ENCODE measurements around the gene THBS2.

Gene THBS2

DNA sequence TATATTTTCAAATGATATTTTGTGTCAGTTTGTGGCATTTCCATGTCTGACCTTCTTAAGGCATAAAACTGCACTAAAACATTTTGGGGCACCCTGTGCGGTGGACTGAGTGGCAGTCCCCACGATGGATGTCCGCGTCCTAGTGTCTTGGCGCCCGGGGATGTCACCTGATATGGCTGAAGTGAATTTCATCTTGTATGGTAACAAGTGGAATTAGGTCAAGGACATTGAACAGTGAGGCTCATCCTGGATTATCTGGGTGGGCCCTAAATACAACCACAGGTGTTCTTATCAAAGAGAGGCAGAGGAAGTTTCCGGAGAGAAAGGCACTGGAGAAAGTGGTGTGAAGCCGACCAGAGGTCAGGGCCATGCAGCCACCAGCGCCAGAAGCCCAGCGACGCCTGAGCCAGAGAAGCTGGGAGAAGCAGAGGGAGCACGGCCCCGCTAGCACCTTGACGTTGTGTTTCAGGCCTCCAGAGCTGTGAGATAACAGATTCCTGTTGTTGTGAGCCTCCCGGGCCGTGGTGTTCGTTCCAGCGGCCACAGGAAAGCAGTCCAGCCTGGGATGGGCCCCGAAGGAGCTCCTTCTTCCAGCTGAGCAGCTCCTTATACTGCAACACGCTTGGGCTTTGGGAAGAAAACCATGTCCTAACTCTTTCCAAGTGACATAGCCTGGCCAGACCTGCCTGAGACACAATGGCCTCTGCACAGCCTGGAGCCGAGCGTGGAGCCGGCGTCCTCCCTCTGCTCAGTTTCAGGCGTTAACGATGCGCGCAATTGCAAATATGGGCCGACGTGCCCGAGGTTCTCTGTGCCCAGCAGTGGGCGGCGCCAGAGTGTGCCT lies 22.5 kb downstream of the THBS2 start:
- Histone ChIP-seq H3K9me3 (ENCODE audit: insufficient read depth, low read depth, low read length) (peaks cover 12% of the 10 kb centered on the region; the same call in 1 of the 2 replicates), H3F3A (ENCODE audit: low read depth) (no peaks in the 10 kb centered on the region), H3K4me3 (ENCODE audit: low read length, poor library complexity, severe bottlenecking) (no peak overlapping the region), H3K27me3 (ENCODE audit: insufficient read depth, low read length, poor library complexity, severe bottlenecking) (no peaks in the 10 kb centered on the region), H3K79me2 (ENCODE audit: insufficient read depth, low read length) (no peaks in the 10 kb centered on the region), H3K9ac (ENCODE audit: low read depth, low read length, poor library complexity, severe bottlenecking) (no peak overlapping the region), H3K4me2 (ENCODE audit: low read depth, low read length, poor library complexity, severe bottlenecking) (no peak overlapping the region), H3K9me2 (replicated peaks; ENCODE audit: low read depth, low read length) (no peaks in the 10 kb centered on the region), H3K4me1 (ENCODE audit: insufficient read depth, low read length, poor library complexity, severe bottlenecking) (no peaks in the 10 kb centered on the region), H2AFZ (ENCODE audit: low read length) (no peak overlapping the region), H3K36me3 (ENCODE audit: insufficient read depth, low read length) (no peaks in the 10 kb centered on the region), H4K20me1 (ENCODE audit: insufficient read depth, low read length, poor library complexity, severe bottlenecking) (no peaks in the 10 kb centered on the region)
- TF ChIP-seq EZH2phosphoT487 (IDR thresholded peaks at IDR 0.05; ENCODE audit: borderline replicate concordance): no peak
- TF ChIP-seq, protein P1, sequence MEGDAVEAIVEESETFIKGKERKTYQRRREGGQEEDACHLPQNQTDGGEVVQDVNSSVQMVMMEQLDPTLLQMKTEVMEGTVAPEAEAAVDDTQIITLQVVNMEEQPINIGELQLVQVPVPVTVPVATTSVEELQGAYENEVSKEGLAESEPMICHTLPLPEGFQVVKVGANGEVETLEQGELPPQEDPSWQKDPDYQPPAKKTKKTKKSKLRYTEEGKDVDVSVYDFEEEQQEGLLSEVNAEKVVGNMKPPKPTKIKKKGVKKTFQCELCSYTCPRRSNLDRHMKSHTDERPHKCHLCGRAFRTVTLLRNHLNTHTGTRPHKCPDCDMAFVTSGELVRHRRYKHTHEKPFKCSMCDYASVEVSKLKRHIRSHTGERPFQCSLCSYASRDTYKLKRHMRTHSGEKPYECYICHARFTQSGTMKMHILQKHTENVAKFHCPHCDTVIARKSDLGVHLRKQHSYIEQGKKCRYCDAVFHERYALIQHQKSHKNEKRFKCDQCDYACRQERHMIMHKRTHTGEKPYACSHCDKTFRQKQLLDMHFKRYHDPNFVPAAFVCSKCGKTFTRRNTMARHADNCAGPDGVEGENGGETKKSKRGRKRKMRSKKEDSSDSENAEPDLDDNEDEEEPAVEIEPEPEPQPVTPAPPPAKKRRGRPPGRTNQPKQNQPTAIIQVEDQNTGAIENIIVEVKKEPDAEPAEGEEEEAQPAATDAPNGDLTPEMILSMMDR (conservative IDR thresholded peaks at IDR 0.05; ENCODE audit: low read length): no peak

GRCh38 chr6:169230322-169230665 lies 23.4 kb downstream of the THBS2 start:
- H3F3A ChIP-seq (ENCODE audit: low read depth): no peaks in the 10 kb centered on the region
- no peaks in the 10 kb centered on the region for H3K36me3 ChIP-seq (ENCODE audit: insufficient read depth, low read length)
- TF ChIP-seq, protein P1 (conservative IDR thresholded peaks at IDR 0.05; ENCODE audit: low read length): no peak
- no peak for TF ChIP-seq EZH2phosphoT487 (IDR thresholded peaks at IDR 0.05; ENCODE audit: borderline replicate concordance)
- peaks cover 12% of the 10 kb centered on the region; the same call in 1 of the 2 replicates for H3K9me3 ChIP-seq (ENCODE audit: insufficient read depth, low read depth, low read length)
- no peak overlapping the region for H3K9ac ChIP-seq (ENCODE audit: low read depth, low read length, poor library complexity, severe bottlenecking)
- no peaks in the 10 kb centered on the region for H3K9me2 ChIP-seq (replicated peaks; ENCODE audit: low read depth, low read length)
- no peaks in the 10 kb centered on the region for H3K27me3 ChIP-seq (ENCODE audit: insufficient read depth, low read length, poor library complexity, severe bottlenecking)
- H3K4me1 ChIP-seq (ENCODE audit: insufficient read depth, low read length, poor library complexity, severe bottlenecking): no peaks in the 10 kb centered on the region
- H3K4me2 ChIP-seq (ENCODE audit: low read depth, low read length, poor library complexity, severe bottlenecking): no peak overlapping the region
- no peaks in the 10 kb centered on the region for H4K20me1 ChIP-seq (ENCODE audit: insufficient read depth, low read length, poor library complexity, severe bottlenecking)
- H3K79me2 ChIP-seq (ENCODE audit: insufficient read depth, low read length): no peaks in the 10 kb centered on the region
- no peak overlapping the region for H3K4me3 ChIP-seq (ENCODE audit: low read length, poor library complexity, severe bottlenecking)
- H2AFZ ChIP-seq (ENCODE audit: low read length): no peak overlapping the region

DNA sequence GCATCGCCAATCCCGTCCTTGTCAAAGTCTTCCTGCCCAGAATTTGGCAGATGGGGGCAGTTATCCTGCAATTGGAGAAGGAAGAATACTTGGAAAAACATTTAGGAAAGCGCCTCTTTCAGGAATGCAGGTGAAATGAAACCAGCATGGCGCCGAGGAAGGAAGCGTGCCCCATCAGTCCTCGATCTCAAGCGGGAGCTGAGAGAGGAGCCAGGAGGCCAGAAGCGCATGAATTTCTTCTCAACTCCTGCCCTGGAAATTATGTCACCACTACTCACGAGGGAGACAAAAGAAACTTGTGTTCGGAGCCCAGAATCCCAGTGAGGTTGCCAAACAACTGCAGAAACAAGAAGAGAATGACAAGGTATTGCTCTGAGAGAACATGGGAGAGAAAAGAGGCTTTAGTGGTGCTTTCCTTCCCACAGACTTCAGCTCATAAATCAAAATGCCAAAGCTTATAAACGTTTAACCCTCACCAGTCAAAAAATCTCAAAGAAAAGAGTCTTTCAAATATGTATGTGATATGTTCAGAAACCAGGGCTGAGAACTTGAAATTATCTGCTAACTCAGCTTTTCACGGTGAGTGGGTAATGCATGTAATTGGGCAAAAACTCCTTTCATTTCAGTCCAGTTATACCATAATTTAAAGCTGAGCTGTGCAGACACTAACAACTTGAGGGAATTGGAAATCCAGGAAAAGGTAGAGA lies 23.9 kb downstream of the THBS2 start:
- Histone ChIP-seq H4K20me1 (ENCODE audit: insufficient read depth, low read length, poor library complexity, severe bottlenecking) (no peaks in the 10 kb centered on the region), H3K4me2 (ENCODE audit: low read depth, low read length, poor library complexity, severe bottlenecking) (no peak overlapping the region), H3K9me3 (ENCODE audit: insufficient read depth, low read depth, low read length) (peaks cover 12% of the 10 kb centered on the region; the same call in 1 of the 2 replicates), H3K27me3 (ENCODE audit: insufficient read depth, low read length, poor library complexity, severe bottlenecking) (no peaks in the 10 kb centered on the region), H3K9me2 (replicated peaks; ENCODE audit: low read depth, low read length) (no peaks in the 10 kb centered on the region), H3K36me3 (ENCODE audit: insufficient read depth, low read length) (no peaks in the 10 kb centered on the region), H3K4me1 (ENCODE audit: insufficient read depth, low read length, poor library complexity, severe bottlenecking) (no peaks in the 10 kb centered on the region), H3K79me2 (ENCODE audit: insufficient read depth, low read length) (no peaks in the 10 kb centered on the region), H3K4me3 (ENCODE audit: low read length, poor library complexity, severe bottlenecking) (no peak overlapping the region), H2AFZ (ENCODE audit: low read length) (no peak overlapping the region), H3F3A (ENCODE audit: low read depth) (no peaks in the 10 kb centered on the region), H3K9ac (ENCODE audit: low read depth, low read length, poor library complexity, severe bottlenecking) (no peak overlapping the region)
- TF ChIP-seq, protein P1 (conservative IDR thresholded peaks at IDR 0.05; ENCODE audit: low read length): no peak
